ENCODE measurements around the gene ASRGL1. TPM values are rescaled to one million over a fixed set of nuclear protein-coding genes. Genes with fewer than 3 reads are reported as not detected.

ASRGL1 gene
- total and polyA plus RNA-seq, 2 donors (not counting 1 experiment from before 2014, with no cell fraction given) = 0.49 to 1.3 TPM

- CTCF ChIA-PET = interaction anchor here (0.9 to 3.6 kb wide), 3 partner anchors 13 to 243 kb away, joined by 3 to 29 read pairs (median 4); no protein-coding TSS in a partner anchor
- ATAC-seq (ENCODE audit: low read depth) (no peak), DNase-seq (no peak)
- Mint-ChIP-seq H3K4me3 (no peak overlapping the region), H3K9me3 (ENCODE audit: insufficient read depth) (no peaks in the 10 kb centered on the region), H3K27me3 (no peaks in the 10 kb centered on the region), H3K27ac (no peak overlapping the region), H3K4me1 (peaks cover 35% of the 10 kb centered on the region)
- Histone ChIP-seq H4K20me1 (ENCODE audit: control insufficient read depth, insufficient read depth, low read length, poor library complexity, severe bottlenecking) (no peaks in the 10 kb centered on the region), H3K4me1 (ENCODE audit: control insufficient read depth in 2 of 2, insufficient read depth in 2 of 2, low read length in 2 of 2) (peaks cover 21 to 33% of the 10 kb centered on the region in 2 donors), H3K27ac (ENCODE audit: low read length in 2 of 2) (no peak overlapping the region), H3K9ac (ENCODE audit: low read length) (no peak overlapping the region), H2AFZ (ENCODE audit: insufficient read depth, low read depth, low read length, poor library complexity, severe bottlenecking) (no peak overlapping the region), H3K9me3 (ENCODE audit: control extremely low read depth in 1 of 3, control insufficient read depth in 2 of 3, insufficient read depth in 1 of 3, low read length in 2 of 3) (no peaks in the 10 kb centered on the region), H3K36me3 (replicated peaks in 1 of 2; ENCODE audit: control extremely low read depth in 1 of 2, control insufficient read depth in 1 of 2, extremely low read depth in 1 of 2, insufficient read depth in 2 of 2, low read length in 1 of 2) (no peaks in the 10 kb centered on the region), H3K27me3 (replicated peaks in 1 of 4; ENCODE audit: control extremely low read depth in 1 of 4, control insufficient read depth in 3 of 4, insufficient read depth in 4 of 4, low read length in 3 of 4) (no peaks in the 10 kb centered on the region), H3K79me2 (ENCODE audit: control insufficient read depth, insufficient read depth, low read length) (no peaks in the 10 kb centered on the region), H3K4me3 (ENCODE audit: control extremely low read depth in 1 of 5, extremely low read depth in 1 of 5, insufficient read depth in 1 of 5, low read depth in 2 of 5, low read length in 4 of 5) (no peak overlapping the region), H3K4me2 (replicated peaks; ENCODE audit: low read depth, low read length, poor library complexity, severe bottlenecking) (no peak overlapping the region)
- intact Hi-C loops (cut with micrococcal nuclease) = no loop called here
- WGBS (ENCODE audit: insufficient coverage) = no CpG with 5 or more reads among the region's 1 CpG
- TF ChIP-seq EZH2 (IDR thresholded peaks at IDR 0.05; ENCODE audit: borderline replicate concordance, insufficient read depth, low read depth, low read length, poor library complexity, severe bottlenecking) (no peak), CTCF (IDR thresholded peaks at IDR 0.05) (no peak)
- POLR2A ChIA-PET = no interaction called here
Measured at GRCh38 chr11:62437616-62438015, 100.4 kb downstream of the ASRGL1 start.

- intact Hi-C loops (cut with micrococcal nuclease) = no loop called here
- H3K9ac ChIP-seq (ENCODE audit: low read length) = no peak overlapping the region
- no peak for DNase-seq
- 93% methylated on average over 3 of the region's 4 CpGs for WGBS (ENCODE audit: insufficient coverage)
- H3K4me3 ChIP-seq (ENCODE audit: control extremely low read depth in 1 of 5, extremely low read depth in 1 of 5, insufficient read depth in 1 of 5, low read depth in 2 of 5, low read length in 4 of 5) = no peak overlapping the region
- Mint-ChIP-seq H3K27ac (no peak overlapping the region), H3K9me3 (ENCODE audit: insufficient read depth) (no peaks in the 10 kb centered on the region), H3K4me3 (no peak overlapping the region), H3K4me1 (peaks cover 30% of the 10 kb centered on the region), H3K27me3 (no peaks in the 10 kb centered on the region)
- H3K4me2 ChIP-seq (replicated peaks; ENCODE audit: low read depth, low read length, poor library complexity, severe bottlenecking) = no peak overlapping the region
- H4K20me1 ChIP-seq (ENCODE audit: control insufficient read depth, insufficient read depth, low read length, poor library complexity, severe bottlenecking) = no peaks in the 10 kb centered on the region
- H3K27me3 ChIP-seq (replicated peaks in 1 of 4; ENCODE audit: control extremely low read depth in 1 of 4, control insufficient read depth in 3 of 4, insufficient read depth in 4 of 4, low read length in 3 of 4) = no peaks in the 10 kb centered on the region
- H3K27ac ChIP-seq (ENCODE audit: low read length in 2 of 2) = no peak overlapping the region
- no peaks in the 10 kb centered on the region for H3K9me3 ChIP-seq (ENCODE audit: control extremely low read depth in 1 of 3, control insufficient read depth in 2 of 3, insufficient read depth in 1 of 3, low read length in 2 of 3)
- no peaks in the 10 kb centered on the region for H3K79me2 ChIP-seq (ENCODE audit: control insufficient read depth, insufficient read depth, low read length)
- H3K36me3 ChIP-seq (replicated peaks in 1 of 2; ENCODE audit: control extremely low read depth in 1 of 2, control insufficient read depth in 1 of 2, extremely low read depth in 1 of 2, insufficient read depth in 2 of 2, low read length in 1 of 2) = no peaks in the 10 kb centered on the region
- peaks cover 21 to 33% of the 10 kb centered on the region in 2 donors for H3K4me1 ChIP-seq (ENCODE audit: control insufficient read depth in 2 of 2, insufficient read depth in 2 of 2, low read length in 2 of 2)
- ATAC-seq (ENCODE audit: low read depth) = no peak
- TF ChIP-seq EZH2 (IDR thresholded peaks at IDR 0.05; ENCODE audit: borderline replicate concordance, insufficient read depth, low read depth, low read length, poor library complexity, severe bottlenecking) (no peak), CTCF (IDR thresholded peaks at IDR 0.05) (no peak)
- H2AFZ ChIP-seq (ENCODE audit: insufficient read depth, low read depth, low read length, poor library complexity, severe bottlenecking) = no peak overlapping the region
- ChIA-PET POLR2A (interaction anchor here (0.7 kb wide), 1 partner anchor 88 kb away, joined by 7 read pairs; no protein-coding TSS in a partner anchor), CTCF (interaction anchor here (0.7 to 3.6 kb wide), 2 partner anchors 14 to 93 kb away, joined by 3 to 29 read pairs; no protein-coding TSS in a partner anchor)
Measured at GRCh38 chr11:62438641-62439040, 101.4 kb downstream of the ASRGL1 start.
